Prostate gland (tissue), 2 donors: Measurements from ENCODE around the gene PRRG2. TPM values are rescaled to one million over a fixed set of nuclear protein-coding genes. Genes with fewer than 3 reads are reported as not detected.
A peak's percentile ranks its signal among the peaks of the same experiment; 100 is the strongest.

Experiments used
- DNase-seq: peaks from one replicate; pipeline ENCODE4 v3.0.0-alpha.2; 2019; ENCODE audit warnings: low spot score
- H3K27ac ChIP-seq, 2 donors: fragments of 200-600 bp; sonication (generic); 2 replicates each; pipeline ENCODE4 v1.5.1; 2017 to 2019
- H3K27me3 ChIP-seq: fragments of 200-600 bp; sonication (generic); replicated peaks from 2 replicates; pipeline ENCODE4 v1.5.1; 2019; ENCODE audit not compliant: insufficient read depth
- H3K36me3 ChIP-seq, 2 donors: fragments of 200-600 bp; sonication (generic); 1 replicate in 1 of 2; 2 replicates in 1 of 2; pipeline versions ENCODE4 v1.5.1 to v1.8.1; 2017 to 2019
- H3K4me1 ChIP-seq: fragments of 200-600 bp; sonication (generic); replicated peaks from 2 replicates; pipeline ENCODE4 v1.5.1; 2019
- H3K4me3 ChIP-seq, 2 donors: fragments of 200-600 bp; sonication (generic); 2 replicates each; pipeline ENCODE4 v1.5.1; 2017 to 2019
- H3K9me3 ChIP-seq: fragments of 200-600 bp; sonication (generic); 2 replicates; pipeline ENCODE4 v1.5.1; 2017
- POLR2A ChIP-seq: fragments of 450-650 bp; IDR thresholded peaks from one replicate; pipeline ENCODE4 v1.6.1; 2016; ENCODE audit warnings: antibody characterized with exemption, mild to moderate bottlenecking
- POLR2AphosphoS5 ChIP-seq: sonication (generic); formaldehyde crosslinking; IDR thresholded peaks from one replicate; pipeline ENCODE4 v1.6.1; 2017; ENCODE audit warnings: antibody characterized with exemption
- WGBS: methylation state at CpG from one replicate; pipeline ENCODE4 v1.1.5; 2018; 5-methylcytosine and 5-hydroxymethylcytosine counted together
- intact Hi-C: fragments of 100-400 bp; cut with DNase I; formaldehyde crosslinking; loops from one replicate; pipeline ENCODE4 v1.14.2; 2022
- total RNA-seq, 2 donors: library from RNA; depleted of rRNA; stranded (reverse); fragments of >200 nt; gene quantifications; one replicate each; pipeline ENCODE4 v1.1.0, GENCODE V29; 2016
- TF ChIP-seq, protein P1 (sequence below), 4 experiments: fragments of 200-600 bp in 2 of 4; fragments of 450-650 bp in 2 of 4; sonication (generic) in 2 of 4; IDR thresholded peaks; 1 replicate in 3 of 4; 2 replicates in 1 of 4; pipeline ENCODE4 v1.5.1; 2016 to 2019; ENCODE audit warnings: antibody characterized with exemption in 4 of 4, mild to moderate bottlenecking in 2 of 4, moderate library complexity in 2 of 4

PRRG2 gene
- total RNA-seq, 2 donors from 2014 or later, result 8.1 to 22.5 TPM

DNA sequence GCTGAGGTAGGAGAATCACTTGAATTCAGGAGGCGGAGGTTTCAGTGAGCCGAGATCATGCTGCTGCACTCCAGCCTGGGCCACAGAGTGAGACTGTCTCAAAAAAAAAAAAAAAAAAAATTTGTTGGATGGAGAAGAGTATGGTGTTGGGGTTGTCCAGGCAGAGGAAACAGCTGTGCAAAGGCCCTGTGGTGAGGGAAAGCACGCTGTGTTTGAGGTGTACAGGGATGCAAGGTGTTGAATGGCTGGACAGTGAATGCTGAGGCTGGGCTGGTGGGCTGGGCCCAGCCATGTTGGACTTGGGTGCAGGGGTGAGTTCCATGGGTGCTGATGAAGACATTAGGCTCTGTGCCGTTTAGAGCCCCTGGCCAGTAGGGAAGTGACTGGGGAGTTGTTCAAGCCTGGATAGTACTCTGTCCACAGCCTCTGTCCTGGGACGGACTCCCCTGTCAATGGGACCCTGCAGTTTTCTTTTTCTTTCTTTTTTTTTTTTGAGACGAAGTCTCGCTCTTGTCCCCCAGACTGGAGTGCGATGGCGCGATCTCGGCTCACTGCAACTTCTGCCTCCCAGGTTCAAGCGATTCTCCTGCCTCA, 28.5 kb downstream of the PRRG2 start:
- no peak overlapping the region for H3K27ac ChIP-seq
- peaks cover 0 to 5% of the 10 kb centered on the region in 2 donors for H3K36me3 ChIP-seq
- 96% methylated on average over 12 of the region's 12 CpGs for WGBS
- H3K9me3 ChIP-seq, result no peaks in the 10 kb centered on the region
- no peaks in the 10 kb centered on the region for H3K27me3 ChIP-seq
- TF ChIP-seq POLR2AphosphoS5, result no peak
- TF ChIP-seq, protein P1, sequence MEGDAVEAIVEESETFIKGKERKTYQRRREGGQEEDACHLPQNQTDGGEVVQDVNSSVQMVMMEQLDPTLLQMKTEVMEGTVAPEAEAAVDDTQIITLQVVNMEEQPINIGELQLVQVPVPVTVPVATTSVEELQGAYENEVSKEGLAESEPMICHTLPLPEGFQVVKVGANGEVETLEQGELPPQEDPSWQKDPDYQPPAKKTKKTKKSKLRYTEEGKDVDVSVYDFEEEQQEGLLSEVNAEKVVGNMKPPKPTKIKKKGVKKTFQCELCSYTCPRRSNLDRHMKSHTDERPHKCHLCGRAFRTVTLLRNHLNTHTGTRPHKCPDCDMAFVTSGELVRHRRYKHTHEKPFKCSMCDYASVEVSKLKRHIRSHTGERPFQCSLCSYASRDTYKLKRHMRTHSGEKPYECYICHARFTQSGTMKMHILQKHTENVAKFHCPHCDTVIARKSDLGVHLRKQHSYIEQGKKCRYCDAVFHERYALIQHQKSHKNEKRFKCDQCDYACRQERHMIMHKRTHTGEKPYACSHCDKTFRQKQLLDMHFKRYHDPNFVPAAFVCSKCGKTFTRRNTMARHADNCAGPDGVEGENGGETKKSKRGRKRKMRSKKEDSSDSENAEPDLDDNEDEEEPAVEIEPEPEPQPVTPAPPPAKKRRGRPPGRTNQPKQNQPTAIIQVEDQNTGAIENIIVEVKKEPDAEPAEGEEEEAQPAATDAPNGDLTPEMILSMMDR (IDR thresholded peaks at IDR 0.05), result no peak
- peaks cover 6% of the 10 kb centered on the region for H3K4me1 ChIP-seq
- no peak overlapping the region for H3K4me3 ChIP-seq
- intact Hi-C loops, result no loop called here
- no peak for DNase-seq

DNA sequence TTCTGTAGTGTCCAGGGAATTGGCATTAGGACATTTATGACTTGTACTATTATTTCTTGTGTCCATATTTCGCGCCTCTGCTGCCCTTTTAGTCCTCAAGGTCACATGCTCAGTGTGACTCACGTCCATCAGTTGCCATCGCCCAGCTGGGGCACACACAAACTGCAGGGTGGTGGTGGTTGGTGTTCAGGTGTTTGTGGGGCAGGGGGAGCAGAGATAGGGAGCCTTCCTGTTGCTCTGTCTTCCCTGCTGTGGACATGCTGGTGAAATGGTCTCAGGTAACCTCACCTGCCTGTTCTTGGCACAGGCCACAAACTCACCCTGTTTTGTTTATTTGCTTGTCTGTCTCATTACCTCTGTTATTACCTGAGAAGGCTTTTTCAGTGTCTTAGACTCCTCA, 32.3 kb downstream of the PRRG2 start:
- 63% methylated on average over 4 of the region's 4 CpGs for WGBS
- Histone ChIP-seq H3K9me3 (no peaks in the 10 kb centered on the region), H3K4me3 (no peak overlapping the region), H3K4me1 (peaks cover 6% of the 10 kb centered on the region), H3K27me3 (no peaks in the 10 kb centered on the region), H3K27ac (peak overlapping the region; percentile 37 to 43), H3K36me3 (peaks cover 11 to 18% of the 10 kb centered on the region in 2 donors)
- intact Hi-C loops, result no loop called here
- DNase-seq, result peak; percentile 40
- TF ChIP-seq POLR2A (no peak), POLR2AphosphoS5 (peak; percentile 65)

DNA sequence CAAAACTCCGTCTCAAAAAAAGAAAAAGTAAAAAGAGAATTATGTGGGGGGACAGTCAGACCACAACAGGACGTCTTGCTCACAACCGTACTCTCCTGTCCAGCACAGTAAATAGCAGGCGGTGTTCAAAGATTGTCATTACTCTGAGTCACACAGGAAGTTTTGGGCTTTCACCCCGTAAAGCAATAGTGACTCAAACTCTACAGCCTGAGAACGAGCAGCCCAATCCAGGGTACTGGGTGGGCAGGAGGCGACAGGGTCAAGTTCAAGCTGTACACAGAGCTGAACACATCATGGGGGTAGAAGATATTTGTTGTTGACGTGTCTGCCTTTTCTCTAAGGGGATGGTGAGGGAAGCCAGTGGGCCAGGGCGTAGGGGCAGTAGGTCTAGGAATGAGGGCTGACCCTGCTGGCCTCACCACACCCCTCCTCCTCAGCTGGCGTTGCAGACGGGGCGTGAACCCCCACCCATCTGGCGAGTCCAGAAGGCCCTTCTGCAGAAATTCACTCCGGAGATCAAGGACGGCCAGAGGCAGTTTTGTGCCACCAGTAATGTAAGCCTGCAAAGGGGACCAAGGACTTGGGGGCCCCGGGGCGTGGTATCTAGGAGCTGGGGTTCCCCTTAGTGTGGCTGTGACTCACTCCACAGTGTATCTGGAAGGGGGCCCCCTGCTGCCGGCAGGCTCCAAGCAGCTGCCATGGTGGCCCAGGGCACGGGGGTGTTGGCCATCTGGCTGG, 33.1 kb downstream of the PRRG2 start:
- Histone ChIP-seq H3K4me1 (peaks cover 6% of the 10 kb centered on the region), H3K4me3 (no peak overlapping the region), H3K9me3 (no peaks in the 10 kb centered on the region), H3K27me3 (no peaks in the 10 kb centered on the region), H3K27ac (peak overlapping the region; percentile 37 to 43), H3K36me3 (peaks cover 11 to 17% of the 10 kb centered on the region in 2 donors)
- DNase-seq, result no peak
- 80% methylated on average over 19 of the region's 19 CpGs for WGBS
- no peak for TF ChIP-seq POLR2A
- no peak for TF ChIP-seq POLR2AphosphoS5
- TF ChIP-seq, protein P1 (IDR thresholded peaks at IDR 0.05), result no peak
- intact Hi-C loops, result no loop called here

DNA sequence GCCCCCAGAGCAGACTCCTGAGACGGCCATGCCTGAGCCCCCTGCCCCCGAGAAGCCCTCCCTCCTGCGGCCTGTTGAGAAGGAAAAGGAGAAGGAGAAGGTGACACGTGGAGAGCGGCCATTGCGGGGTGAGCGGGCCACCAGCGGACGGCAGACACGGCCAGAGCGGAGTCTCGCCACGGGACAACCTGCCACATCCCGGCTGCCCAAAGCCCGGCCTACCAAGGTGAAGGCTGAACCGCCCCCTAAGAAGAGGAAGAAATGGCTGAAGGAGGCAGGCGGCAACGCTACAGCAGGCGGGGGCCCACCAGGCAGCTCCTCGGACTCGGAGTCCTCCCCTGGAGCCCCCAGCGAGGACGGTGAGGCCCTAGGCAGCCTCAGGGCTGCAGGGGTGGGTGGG, 34.7 kb downstream of the PRRG2 start:
- no peak for DNase-seq
- peaks cover 13 to 17% of the 10 kb centered on the region in 2 donors for H3K36me3 ChIP-seq

DNA sequence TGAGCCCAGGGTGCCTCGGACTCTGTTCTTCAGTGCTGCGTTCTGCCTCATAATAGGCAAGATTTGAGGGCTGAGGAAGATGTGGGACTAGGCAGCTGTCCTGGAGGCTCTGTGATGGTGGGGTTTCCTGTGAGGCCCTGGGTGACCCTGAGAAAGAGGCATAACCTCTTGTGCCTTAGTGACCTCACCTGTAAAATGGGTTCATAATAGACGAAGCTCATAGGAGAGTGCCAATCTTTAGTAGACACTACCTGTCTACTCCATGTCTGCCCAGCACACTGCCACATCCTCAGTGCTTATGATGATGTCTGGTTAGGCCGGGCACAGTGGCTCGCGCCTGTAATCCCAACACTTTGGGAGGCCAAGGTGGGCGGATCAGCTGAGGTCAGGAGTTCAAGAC, 35.4 kb downstream of the PRRG2 start:
- DNase-seq, result no peak

More for the DNA sequence above, 34.7 kb downstream of the PRRG2 start:
- intact Hi-C loops, result no loop called here
- TF ChIP-seq POLR2A (no peak), POLR2AphosphoS5 (no peak)
- Histone ChIP-seq H3K4me1 (peaks cover 6% of the 10 kb centered on the region), H3K27ac (no peak overlapping the region), H3K27me3 (no peaks in the 10 kb centered on the region), H3K4me3 (no peak overlapping the region), H3K9me3 (no peaks in the 10 kb centered on the region)
- 95% methylated on average over 16 of the region's 23 CpGs for WGBS

More for the DNA sequence above, 35.4 kb downstream of the PRRG2 start:
- Histone ChIP-seq H3K36me3 (peaks cover 13 to 17% of the 10 kb centered on the region in 2 donors), H3K4me1 (peaks cover 6% of the 10 kb centered on the region), H3K4me3 (no peak overlapping the region), H3K27me3 (no peaks in the 10 kb centered on the region), H3K27ac (no peak overlapping the region), H3K9me3 (no peaks in the 10 kb centered on the region)
- TF ChIP-seq POLR2A (no peak), POLR2AphosphoS5 (no peak)
- TF ChIP-seq, protein P1 (IDR thresholded peaks at IDR 0.05), result no peak
- 93% methylated on average over 7 of the region's 7 CpGs for WGBS
- intact Hi-C loops, result no loop called here
